SW 1271 (cell line): ENCODE data around the gene OLFM2.

Experiments
- DNase-seq, 2 experiments: peaks; one replicate each; lab custom pipeline; 2025; lab: John Stamatoyannopoulos, UW

Gene OLFM2

DNA sequence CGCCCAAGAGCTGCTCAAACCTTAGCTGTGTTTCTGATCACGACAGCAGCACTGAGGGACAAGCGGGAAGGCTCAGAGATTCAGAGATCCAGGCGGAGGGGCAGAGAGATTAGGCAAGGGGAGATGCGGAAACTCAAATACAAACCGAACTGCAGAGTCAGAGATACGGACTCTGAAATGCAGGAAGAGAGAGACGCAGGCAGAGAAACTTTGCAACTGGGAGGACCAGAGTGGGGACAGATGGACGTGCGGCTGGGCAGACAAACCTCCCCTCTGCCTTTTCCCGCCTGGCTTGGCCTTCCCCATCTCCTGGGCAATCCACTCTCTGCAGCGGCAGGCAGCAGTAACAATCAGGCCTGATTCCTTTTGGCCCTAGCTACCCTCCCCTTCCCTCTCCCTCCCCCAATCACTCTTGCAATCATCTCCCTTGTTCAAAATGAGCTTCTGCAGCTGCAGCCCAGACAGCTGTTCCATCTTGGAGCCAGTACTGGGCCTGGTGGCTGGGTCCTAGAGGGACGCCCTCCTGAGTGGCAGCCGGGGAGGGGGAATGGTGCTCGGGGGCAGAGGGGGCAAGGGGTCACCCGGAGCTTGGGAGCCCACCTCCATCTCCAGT, 29.7 kb downstream of the OLFM2 start:
- DNase-seq, result no peak

DNA sequence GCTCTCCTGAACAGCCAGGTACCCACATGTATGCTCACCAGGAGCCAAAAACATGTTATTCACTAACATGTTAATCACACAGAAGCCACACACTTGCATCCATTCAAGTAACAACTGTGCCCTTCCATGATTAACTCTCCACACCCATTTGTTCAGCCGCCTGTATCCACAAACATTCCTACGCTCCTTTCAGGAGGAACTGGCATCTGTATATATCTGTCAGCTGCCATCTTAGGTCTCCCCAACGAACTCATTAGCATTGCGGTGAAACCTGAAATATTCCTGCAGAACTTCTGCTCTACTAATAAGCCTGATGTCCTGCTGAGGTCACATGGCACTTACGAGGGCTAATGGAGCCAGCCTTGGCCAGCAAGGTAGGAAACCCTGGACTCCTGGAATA, 33.0 kb downstream of the OLFM2 start:
- DNase-seq, result no peak

GRCh38 chr19:9901642-9902041, 34.7 kb downstream of the OLFM2 start:
- no peak for DNase-seq

DNA sequence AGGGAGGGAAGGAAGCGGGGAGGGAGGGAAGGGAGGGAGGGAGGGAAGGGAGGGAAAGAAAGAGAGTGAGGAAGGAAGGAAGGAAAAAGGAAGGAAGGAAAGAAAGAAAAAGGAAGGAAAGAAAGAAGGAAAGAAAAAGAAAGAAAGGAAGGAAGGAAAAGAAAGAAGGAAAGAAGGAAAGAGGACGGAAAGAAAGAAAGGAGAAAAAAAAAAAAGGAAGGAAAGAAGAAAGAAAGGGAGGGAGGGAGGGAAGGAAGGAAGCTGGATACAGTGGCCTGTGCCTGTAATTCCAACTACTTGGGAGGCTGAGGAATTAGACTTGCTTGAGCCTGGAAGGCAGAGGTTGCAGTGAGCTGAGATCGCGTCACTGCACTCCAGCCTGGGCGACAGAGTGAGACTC, 35.3 kb downstream of the OLFM2 start:
- no peak for DNase-seq

- DNase-seq, result no peak
Measured at GRCh38 chr19:9891609-9892373, 44.5 kb downstream of the OLFM2 start.

GRCh38 chr19:9885077-9885552, 51.2 kb downstream of the OLFM2 start:
- no peak for DNase-seq

DNA sequence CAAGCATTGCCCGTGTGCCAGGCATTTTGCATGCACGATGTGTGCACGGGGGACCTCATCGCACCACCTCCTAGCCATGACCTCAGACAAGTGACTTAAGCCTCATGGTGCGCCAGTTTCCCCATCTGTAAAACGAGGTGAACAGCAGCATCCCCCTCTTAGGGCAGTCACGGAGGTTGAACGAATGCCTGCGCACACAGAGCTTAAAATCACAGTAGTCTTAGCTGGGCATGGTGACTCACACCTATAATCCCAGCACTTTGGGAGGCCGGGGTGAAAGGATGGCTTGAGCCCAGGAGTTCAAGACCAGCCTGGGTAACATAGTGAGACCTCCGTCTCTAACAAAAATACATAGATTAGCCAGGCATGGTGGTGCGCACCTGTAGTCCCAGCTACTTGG, 52.6 kb downstream of the OLFM2 start:
- no peak for DNase-seq

- DNase-seq, result no peak
Measured at GRCh38 chr19:9883231-9883758, 53.0 kb downstream of the OLFM2 start.

DNA sequence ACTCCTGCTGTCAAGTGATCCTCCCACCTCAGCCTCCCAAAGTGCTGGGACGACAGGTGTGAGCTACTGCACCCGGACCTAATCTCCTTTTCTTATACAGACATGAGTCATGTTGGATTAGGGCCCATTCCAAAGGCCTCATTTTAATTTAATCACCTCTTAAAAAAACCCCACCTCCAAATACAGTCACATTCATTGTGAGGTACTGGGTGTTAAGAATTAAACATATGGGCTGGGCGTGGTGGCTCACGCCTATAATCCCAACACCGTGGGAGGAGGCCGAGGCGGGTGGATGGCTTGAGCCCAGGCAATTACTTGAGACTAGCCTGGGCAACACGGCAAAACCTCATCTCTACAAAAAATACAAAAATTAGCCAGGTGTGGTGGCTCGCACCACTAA, 54.6 kb downstream of the OLFM2 start:
- DNase-seq, result no peak

DNA sequence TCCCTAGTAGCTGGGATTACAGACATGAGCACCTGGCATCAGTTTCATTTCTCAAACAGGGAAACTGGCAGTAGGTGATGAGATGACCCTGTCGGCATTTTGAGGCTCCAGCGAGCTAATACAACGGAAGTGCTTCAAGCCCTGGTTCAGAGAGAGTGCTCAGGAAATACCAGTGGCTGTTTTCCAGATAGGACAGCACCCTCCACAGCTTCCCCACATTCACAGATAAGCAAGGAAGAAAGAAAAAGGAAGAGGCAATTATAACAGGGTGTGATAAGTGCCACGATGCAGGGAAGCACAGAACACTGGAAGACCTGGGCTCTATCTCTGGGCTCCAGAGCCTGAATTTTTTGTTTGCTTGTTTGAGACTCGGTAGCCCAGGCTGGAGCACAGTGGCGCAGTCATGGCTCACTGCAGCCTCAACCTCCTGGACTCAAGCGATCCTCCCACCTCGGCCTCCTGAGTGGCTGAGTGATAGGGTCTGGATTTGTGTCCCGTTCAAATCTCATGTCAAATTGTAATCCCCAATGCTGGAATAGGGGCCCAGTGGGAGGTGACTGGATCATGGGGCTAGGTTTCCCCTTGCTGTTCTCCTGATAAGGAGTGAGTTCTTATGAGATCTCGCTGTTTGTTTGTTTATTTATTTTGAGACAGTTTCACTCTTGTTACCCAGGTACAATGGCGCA, 57.7 kb downstream of the OLFM2 start:
- no peak for DNase-seq

GRCh38 chr19:9877780-9878510, 58.4 kb downstream of the OLFM2 start:
- peak in 1 of 2 experiments; percentile 18 for DNase-seq

DNA sequence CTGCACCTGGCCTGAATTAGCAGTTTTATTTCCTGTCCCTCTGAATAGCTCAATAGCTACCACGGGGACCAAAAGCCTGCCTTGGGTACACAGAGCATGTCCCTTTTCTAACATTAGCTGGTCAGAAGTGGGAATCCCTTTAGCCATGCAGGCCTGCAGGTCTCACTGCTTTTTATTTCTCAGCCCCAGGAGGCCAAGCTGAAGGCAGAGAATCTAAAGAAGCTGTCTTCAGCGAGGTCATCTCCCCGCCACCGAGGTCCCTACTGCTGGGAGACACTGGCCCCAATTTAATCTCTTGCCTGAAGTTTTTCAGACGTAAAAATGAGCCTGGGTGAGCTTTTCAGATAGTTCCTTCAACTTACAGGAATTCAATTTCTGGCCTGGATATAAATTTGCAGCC, 60.5 kb downstream of the OLFM2 start:
- no peak for DNase-seq

GRCh38 chr19:9875031-9875627, 61.2 kb downstream of the OLFM2 start:
- no peak for DNase-seq

DNA sequence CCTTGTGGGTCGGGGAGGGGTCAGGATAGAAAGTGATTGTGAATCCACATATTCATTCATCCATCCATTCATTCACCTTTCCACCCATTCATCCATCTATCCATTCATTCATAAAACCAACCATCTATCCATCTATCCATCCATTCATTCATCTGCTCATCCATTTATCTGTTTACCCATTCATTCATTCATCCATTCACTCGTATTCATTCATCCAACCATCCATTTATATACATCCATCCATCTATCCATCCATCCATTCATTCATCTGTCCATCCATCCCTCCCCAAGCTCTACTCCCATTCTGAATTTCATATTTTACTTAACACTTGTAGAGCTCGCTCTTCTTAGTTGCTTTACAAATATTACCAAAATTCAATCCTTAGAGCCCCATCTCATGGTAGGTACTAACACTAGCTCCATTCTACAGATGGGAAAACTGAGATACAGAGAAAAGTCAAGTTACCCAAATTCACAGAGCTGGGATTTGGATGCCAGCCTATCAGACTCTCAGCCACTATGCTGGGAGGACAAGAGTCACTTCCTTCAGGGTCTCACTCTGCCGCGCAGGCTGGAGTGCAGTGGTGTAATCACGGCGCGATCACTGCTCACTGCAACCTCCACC, 63.6 kb downstream of the OLFM2 start:
- DNase-seq, result no peak

- no peak for DNase-seq
Measured at GRCh38 chr19:9871626-9872338, 64.5 kb downstream of the OLFM2 start.

DNA sequence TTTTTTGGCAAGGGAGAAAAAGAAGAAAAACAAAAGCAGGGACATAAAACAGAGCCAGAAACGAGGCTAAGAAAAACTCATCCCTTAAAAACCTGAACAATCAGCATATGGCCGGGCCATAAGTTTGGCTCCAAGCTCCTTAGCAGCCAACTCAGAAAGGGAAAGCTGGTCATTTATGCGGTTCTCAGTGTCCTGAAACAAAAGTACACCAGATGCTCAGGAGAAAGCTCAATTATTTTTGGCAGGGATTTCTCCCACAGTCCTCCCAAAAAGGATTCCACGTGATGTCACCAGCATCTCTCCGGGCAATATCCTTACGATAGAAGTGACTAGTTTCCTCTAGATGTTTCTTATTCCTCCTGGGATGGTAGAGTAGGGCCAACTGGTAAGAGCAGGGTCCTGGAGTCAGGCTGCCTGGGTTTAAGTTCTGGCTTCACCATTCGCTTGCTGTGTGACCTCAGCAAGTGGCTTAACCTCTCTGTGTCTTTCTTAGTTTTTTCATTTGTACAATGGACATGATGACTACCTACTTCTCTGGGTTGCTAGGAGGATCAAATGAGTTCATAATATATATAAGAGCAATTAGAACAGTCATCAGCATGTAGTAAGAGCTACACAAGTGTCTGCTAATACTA, 67.2 kb downstream of the OLFM2 start:
- DNase-seq, result no peak

- no peak for DNase-seq
Measured at GRCh38 chr19:9865732-9866501, 70.4 kb downstream of the OLFM2 start.

DNA sequence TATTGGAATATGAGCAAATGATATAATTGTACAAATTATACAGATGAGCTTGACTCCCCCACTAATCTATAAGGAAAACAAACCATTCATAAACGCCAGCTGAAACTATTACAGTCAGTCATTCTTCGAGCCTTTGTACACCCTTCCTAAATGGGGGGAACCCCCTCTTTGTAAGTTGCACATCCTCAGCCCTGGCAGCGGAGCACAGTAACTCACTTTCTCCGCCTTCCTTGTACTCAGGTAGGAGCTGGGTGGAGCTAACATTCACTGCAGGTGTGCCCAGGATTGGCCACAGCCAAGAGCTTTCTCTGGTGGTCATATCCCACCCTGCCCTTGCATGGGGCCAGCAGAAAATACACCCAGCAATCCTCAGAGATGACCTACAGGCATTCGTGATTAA, 72.6 kb downstream of the OLFM2 start:
- no peak for DNase-seq

- no peak for DNase-seq
Measured at GRCh38 chr19:9862938-9863337, 73.4 kb downstream of the OLFM2 start.
